ENCODE results near the gene VPS13D.

The VPS13D gene

GRCh38 chr1:12543740-12544154 is 313.9 kb downstream of the VPS13D start:
- DNase-seq = no peak

GRCh38 chr1:12544357-12544756 is 314.5 kb downstream of the VPS13D start:
- no peak for DNase-seq

DNA sequence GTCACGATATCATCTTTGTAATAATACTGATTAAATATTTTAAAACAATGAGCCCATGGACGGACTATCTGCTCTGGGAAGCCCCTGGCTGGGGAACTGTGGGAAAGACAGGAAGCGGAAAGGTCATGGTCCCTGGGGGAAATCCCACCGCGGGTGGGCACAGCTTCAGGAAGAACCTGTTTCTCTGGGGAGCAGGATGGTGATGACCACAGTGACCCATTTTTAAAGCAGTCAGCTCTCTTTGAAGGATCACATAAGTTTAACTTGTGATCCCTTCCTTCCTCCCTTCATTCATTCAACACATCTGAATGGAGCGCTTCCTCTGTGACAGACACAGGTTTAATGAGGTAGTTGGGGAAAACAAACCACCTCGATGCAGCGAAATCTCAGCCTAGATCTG is 315.2 kb downstream of the VPS13D start:
- DNase-seq = no peak

GRCh38 chr1:12546771-12547585 is 317.1 kb downstream of the VPS13D start:
- no peak for DNase-seq

GRCh38 chr1:12547586-12548225 is 317.9 kb downstream of the VPS13D start:
- no peak for DNase-seq

- DNase-seq = no peak
Observed at GRCh38 chr1:12548279-12548972, 318.6 kb downstream of the VPS13D start.

GRCh38 chr1:12548973-12549459 is 319.2 kb downstream of the VPS13D start:
- no peak for DNase-seq

- no peak for DNase-seq
Observed at GRCh38 chr1:12549460-12550349, 319.9 kb downstream of the VPS13D start.

DNA sequence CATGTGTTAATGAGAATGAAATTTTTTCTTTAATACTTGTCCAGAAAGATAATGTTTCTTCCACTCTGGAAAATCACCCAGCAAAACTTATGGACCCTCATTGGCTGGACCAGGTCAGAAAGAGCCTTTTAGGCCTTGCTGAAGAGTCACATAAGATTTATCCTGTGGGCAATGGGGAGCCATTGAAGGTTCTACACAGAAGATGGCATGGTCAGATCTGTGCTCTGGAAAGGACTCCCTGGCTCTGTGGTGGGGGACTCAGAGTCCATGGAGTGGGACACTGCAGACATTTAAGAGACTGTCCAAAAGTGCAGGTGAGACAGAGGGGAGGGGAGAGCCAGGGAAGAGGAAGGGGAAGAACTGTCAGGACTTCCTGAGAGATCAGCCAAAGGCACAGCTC is 321.8 kb downstream of the VPS13D start:
- DNase-seq = no peak

GRCh38 chr1:12552111-12552888 is 322.5 kb downstream of the VPS13D start:
- DNase-seq = no peak

DNA sequence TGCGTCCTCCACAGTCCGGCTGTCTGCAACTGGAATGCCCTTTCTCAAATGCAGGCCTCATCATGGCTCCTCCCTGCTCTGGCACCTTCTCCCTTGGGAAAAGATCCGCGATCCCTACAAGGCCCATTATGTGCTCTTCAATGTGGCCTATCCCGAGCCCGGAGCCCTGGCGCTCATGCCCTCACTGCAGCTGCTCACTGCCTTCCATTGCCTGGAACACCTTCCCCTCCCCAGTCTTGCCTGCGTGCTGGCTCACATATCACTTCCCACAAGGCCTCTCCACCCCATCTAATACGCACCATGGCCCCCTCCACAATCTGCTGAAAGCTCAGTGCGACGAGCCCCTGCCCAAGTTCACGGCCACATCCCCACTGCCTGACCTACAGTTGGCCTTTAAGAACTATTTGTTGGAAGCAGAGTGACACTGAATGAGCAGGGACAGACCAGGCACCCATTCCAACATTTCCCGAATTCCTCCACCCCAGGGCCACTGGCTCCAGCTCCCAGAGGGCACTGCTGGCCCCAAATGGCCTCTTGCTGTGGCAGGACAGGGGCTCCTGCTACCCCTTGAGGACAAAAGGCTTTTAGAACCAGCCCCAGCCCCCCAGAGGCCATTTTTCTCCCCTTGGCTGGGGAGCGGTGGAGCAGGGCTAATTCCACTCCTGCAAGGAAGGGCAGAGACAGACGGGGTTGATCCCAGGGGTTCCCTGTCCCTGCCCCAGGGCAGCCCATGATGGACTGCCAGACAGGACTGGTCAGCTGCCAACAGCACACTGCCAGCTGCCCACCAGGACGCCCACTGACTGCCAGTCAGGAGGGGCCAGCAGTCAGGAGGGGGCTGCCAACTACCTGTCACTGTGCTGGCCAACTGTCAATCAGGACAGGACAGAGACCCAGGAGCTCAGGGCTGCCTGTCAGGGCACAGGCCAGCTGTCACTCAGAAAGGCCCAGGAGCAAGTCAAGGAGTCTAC is 323.4 kb downstream of the VPS13D start:
- DNase-seq = no peak

GRCh38 chr1:12553963-12554362 is 324.1 kb downstream of the VPS13D start:
- no peak for DNase-seq

DNA sequence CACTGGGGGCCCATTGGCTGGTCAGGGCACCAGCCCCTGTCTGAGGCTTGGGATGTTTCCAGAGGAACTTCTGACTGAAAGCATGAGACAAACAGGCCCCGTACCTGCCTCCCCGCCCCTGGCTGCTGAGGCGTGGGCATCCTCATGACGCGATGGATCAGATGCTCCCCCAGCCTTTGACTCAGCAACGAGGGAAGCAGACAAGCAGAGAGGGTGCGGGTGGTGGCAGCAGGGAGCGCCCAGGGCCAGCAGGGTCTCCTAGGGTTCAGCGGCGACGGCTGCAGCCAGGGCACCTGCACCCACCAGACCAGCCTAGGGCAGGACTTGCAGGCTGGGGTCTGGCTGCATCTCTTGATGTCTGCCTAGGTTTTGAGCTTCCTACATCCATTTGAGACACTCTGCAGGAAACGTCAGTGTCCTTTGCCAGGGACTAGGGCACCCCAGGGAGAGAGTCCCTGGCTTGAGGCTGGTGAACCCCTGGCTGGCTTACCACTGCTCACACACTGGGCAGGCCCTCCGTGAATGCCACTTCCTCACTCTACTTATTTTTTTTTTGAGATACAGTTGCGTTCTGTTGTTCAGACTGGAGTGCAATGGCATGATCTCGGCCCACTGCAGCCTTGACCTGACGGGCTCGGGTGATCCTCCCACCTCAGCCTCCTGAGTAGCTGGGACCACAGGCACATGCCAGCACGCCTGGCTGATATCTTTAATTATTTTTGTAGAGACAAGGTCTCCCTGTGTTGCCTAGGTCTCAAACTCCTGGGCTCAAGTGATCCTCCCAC is 324.9 kb downstream of the VPS13D start:
- DNase-seq = no peak

- no peak for DNase-seq
Observed at GRCh38 chr1:12555411-12556367, 325.9 kb downstream of the VPS13D start.

GRCh38 chr1:12556368-12556930 is 326.6 kb downstream of the VPS13D start:
- no peak for DNase-seq

DNA sequence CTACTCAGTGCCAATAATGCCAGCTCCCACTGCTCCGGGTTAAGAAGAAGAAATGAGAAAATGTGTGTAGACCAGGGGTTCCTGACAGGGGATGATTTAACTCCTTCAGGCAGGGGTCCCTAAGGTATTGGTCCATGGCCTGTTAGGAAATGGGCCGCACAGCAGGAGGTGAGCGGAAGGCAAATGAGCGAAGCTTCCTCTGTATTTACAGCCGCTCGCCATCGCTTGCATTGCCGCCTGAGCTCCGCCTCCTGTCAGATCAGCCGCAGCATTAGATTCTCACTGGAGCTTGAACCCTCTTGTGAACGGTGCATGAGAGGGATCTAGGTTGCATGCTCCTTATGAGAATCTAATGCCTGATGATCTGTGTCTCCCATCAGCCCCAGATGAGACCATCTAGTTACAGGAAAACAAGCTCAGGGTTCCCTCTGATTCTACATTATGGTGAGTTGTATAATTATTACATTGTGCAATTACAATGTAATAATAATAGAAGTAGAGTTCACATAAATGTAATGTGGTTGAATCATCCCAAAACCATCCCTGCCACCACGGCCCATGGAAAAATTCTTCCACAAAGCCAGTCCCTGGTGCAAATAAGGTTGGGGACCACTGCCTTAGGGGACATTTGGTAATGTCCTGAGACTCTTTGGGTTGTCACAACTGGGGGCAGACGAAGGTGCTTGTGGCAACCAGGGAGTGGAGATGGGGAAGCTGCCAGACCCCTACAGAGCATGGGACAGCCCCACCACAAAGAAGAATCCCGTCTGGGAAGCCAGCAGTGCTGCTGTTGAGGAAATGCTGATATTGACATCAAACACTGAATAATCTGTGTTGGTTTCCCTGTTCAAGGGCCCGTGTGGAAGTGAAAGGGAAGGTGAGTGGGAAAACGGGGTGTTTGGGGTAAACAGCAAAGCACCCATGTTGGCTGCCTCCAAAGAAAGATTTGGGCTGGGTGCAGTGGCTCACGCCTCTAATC is 327.4 kb downstream of the VPS13D start:
- DNase-seq = no peak

DNA sequence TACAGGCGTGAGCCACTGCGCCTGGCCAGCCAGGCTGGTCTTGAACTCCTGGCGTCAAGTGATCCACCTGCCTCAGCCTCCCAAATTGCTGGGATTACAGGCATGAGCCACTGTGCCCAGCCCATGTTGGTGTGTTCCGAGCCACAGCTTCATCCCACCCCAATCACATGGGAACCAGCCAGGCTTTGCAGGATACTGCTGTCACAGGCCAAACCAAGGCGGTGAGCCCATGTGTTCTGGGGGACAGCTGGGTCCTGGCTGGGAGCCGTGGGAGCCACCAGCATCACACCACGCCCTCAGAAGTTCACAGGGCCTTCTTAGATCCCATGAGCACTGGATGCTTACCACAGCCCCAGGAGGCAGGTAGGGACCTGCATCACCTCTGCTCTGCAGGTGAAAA is 331.3 kb downstream of the VPS13D start:
- DNase-seq = no peak

All from hematopoietic multipotent progenitor cell treated with erythropoietin and hydrocortisone succinate and interleukin-3 and kit ligand, for 4 days (in vitro differentiated cells).